ENCODE results near the gene NXPH4. TPM values are rescaled to one million over a fixed set of nuclear protein-coding genes. Genes with fewer than 3 reads are reported as not detected.

Gene NXPH4
- total RNA-seq, 1 experiment from 2014 or later, result not detected

DNA sequence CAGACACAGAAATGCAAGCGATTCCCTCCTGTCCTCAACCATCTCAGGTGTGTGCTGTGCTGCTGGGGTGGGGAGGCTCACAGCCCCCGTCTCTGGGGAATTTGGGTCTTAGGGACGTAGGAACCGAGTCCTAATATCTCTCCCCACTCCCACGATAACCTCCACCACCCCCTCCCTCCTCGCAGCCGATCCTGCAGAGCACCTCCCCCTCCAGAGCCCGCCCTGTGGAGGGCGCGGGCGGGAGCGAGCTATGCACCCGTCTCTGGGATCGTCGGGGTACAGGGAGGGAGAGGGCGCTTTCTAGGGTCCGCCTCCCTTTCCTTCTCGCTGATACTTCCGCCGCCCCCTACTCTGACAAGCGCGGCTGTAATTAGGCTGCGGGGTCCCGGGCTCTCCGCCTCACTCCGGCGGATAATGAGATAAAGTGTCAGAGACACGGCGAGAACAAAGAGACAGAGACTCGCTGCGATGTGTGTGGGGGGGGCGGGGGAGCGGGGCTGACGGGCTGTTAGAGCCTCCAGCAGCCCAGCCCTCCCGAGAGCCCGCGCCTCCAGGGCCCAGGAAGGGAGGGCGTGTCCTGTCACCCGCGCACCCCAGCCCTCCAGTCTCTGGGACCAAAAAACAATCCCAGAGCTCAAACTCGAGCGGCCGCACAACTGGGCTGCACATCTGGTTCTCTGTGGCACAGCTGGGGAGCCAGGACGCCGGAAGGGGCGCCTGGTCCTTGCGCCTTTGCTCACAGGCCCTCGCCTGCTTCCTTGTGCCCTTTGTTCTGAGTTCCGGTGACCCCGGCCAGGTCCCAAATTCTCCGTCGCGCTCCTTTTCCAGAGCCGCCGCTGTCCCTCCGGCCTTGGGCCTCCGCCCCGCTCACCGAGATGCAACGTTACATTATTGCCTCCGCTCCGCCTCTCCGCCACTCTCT lies 21.6 kb downstream of the NXPH4 start:
- in situ Hi-C loops (cut with HindIII; ENCODE audit: low sequenced_read_pairs), result no loop called here
- no peak for DNase-seq (ENCODE audit: low spot score)

DNA sequence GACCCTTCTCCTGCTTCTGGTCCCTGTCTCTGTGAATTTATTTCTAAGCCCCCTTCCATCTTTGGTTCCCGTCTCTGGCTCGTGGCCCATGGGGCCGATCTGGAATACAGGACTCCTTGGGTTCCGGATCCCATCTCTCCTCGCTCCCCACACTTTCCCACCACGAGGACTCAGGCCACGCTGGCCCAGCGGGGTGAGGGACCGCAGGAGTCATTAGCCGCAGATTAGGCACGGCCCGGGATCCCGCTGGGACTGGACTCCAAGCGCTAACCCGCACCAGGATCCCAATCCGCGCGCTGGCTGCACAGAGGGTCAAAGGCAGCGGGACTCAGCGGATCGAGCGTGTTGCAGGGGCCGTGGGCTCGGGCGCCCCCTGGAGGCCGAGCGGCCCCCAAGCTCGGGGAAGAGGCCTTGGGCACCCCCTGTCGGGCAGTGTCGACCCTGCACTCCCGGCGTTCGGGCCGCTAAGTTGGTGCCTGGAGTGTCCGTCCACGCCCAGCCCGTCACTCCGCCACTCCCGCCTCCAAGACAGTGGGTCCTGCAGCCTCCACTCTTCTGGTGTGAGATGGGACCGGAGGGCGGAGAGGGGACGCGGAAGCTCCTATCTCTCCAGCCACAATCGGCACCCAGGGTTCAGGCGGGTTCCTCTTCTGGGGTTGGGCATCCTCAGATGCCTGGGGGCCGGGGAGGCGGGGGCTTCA lies 22.4 kb downstream of the NXPH4 start:
- DNase-seq (ENCODE audit: low spot score), result peak; percentile 89
- in situ Hi-C loops (cut with HindIII; ENCODE audit: low sequenced_read_pairs), result no loop called here

DNA sequence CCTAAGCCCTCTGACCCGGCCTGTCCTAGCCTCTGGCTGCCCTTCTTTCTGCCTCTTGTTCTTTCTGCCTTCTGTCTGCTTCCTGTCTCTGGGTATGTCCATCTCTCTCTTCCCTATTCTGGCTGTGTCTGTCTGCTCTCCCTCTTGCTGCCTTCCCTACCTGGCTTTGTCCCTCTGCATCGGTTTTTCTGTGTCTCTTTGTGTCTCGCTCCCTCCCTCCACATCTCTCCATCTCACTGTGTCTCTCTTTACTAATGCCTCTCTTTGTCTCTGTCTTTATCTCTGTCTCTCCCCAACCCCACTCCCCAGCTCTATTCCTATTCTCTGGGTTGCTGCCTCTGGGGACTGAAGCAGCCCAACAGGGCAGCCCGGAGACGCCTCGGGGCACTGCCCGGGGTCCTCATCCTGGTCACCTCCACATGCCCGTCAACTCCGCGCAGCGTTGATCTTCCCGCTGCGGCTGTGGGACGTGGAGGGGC lies 23.0 kb downstream of the NXPH4 start:
- peak; percentile 65 for DNase-seq (ENCODE audit: low spot score)
- in situ Hi-C loops (cut with HindIII; ENCODE audit: low sequenced_read_pairs), result no loop called here

DNA sequence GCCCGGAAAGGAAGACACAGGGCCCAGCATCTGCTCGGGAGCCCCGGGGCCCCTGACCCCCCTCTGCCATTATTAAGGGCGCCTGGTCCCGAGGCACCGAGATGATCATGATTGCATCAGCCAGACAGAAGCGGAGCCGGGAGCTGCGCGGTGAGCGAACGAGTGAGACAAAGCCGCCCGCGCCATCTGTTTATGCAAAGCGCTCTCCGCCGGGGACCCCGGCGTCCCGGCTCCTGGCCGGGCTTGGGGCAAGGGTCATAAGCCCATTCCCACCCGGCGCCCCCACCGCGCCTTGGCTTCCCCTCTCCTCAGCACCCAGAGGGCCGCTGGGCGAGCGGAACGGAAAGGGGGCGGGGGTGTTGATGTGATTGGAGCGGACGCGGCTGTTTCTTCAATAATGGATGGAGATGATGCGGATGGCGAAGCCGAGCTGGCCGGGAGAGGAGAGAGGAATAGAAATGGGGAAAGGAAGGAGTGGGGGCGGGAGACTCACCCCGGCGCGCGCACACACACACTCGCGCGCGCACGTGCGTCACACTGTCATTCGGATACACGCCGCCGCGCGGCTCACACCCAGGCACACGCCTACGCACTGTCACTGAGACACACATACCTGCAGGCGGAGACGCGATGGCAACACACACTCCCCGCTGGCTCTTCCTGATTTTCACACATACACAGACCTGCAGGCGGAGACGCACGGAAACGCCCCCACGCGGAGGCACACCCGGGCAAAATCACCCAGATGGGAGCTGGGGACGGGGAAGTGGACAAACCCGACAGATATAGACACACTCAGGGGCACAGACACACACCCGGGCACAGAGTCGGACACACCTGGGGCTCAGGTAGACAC lies 23.7 kb downstream of the NXPH4 start:
- DNase-seq (ENCODE audit: low spot score), result peak; percentile 91
- in situ Hi-C loops (cut with HindIII; ENCODE audit: low sequenced_read_pairs), result no loop called here

DNA sequence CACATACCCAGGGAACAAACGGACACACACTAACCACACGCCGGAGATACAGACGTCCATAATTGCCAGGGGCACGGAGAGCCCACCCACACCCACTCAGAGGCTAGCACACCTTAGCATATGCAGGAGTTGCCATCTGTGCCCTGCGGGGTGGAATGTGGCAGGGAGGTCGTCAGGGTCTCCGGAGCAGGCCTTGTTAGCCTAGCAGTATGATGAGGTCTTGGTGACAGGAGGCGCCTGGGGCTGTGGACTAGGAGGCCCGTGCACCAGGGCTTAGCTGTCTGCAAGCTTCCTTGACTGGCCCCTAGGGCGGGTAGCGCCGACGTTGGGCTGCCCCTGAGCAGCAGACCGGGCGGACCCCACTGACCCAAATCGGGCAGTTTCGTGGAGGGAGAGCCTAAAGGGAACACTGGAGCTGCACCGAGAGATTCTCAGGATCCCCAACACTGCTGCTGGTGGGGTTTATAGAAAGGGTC lies 24.4 kb downstream of the NXPH4 start:
- in situ Hi-C loops (cut with HindIII; ENCODE audit: low sequenced_read_pairs), result no loop called here
- DNase-seq (ENCODE audit: low spot score), result peak; percentile 64

DNA sequence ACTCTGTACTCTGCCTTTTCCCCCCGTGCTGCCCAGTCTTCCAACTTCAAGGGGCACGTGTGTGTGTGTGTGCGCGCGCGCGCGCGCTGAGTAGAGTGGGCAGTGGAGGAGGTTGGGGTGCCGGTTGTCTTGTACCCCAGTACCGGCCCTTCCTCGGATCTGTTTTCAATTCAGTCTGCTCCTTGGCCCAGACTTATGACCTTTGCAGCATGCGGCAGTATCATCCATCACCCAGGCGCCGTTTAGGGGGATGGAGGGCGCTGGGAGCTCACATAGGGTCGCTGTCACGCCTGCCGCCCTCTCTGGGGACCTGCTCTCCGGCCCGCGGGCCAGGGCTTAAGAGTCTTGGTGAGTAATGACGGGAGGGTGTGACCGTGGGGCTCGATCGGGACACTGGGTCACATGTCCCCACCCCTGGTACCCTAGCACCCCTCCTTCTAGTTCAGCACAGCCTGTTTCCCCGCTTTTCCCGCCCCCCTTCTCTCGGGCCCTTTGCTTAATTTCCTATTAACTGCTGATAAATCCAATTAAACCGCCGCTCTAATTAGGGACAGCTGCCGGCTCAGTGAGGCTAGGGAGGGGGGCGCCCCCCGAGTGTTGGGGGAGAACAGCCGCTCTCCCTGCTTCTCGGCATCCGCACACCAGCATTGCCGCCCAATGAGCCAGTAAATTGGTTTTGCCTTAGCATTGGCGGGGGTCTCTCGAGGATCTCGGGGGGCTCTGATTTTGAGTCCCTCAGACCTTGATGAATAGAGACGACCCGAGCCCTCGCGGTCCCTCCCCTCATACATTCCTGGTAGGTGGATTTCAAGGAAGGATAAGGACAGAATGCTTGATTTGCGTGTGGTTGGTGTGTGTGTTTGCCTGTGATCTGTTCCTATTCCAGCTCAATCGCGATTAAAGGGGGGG lies 25.1 kb downstream of the NXPH4 start:
- in situ Hi-C loops (cut with HindIII; ENCODE audit: low sequenced_read_pairs), result no loop called here
- peak; percentile 41 for DNase-seq (ENCODE audit: low spot score)

DNA sequence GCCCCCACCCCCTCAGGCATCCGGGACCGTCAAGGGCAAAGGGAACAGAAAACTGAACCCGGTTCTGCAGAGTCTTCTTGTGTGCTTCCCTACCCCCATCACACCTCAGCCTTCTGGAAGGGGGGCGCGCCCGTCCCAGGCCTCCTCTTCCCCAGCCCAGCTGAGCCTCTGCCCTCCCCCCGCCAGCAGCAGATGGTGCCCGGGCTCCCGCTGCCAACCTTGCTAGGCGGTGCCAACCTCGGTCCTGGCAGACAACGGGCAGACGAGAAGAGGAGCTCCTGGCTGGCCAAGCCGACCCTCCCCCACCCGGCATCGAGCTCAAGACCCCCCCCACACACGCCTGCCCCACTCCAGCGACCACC lies 25.7 kb downstream of the NXPH4 start:
- in situ Hi-C loops (cut with HindIII; ENCODE audit: low sequenced_read_pairs), result no loop called here
- DNase-seq (ENCODE audit: low spot score), result peak; percentile 95

DNA sequence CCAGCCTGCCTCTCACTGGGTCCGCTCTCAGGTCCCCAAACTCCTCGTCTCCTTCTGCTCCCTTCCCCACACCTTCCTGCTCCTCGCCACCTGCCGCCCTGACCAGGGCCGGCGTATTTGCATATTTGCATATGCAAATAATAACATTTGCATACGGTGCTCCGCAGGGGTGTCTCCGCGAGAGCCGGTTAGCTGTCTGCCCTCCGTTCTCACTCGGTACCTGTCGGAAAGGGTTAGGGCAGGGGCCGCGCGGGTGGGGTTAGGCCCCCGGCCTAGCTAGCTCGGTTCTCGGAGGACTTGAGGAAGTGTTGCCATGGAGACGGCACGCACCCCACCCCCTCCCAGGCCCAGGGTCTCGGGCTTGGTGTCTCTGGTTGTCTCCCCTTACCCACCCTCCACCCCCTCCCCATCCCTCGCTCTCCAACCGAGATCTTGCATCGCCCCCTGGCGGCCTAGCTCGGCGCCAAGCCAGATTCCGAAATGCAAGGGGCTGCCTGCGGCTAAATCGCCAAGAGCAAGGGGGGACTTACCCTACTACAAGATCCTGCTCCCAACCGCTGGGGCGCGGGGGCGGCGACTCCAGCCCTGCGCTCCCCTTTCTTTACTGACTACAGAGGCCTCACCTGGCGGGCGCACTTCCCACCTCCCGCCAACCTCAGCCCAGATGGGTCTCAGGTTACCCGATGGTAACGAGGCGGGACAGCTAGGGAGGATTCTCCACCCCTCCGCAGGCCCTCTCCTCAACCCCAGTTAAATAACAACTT lies 26.3 kb downstream of the NXPH4 start:
- DNase-seq (ENCODE audit: low spot score), result peak; percentile 91
- in situ Hi-C loops (cut with HindIII; ENCODE audit: low sequenced_read_pairs), result no loop called here

DNA sequence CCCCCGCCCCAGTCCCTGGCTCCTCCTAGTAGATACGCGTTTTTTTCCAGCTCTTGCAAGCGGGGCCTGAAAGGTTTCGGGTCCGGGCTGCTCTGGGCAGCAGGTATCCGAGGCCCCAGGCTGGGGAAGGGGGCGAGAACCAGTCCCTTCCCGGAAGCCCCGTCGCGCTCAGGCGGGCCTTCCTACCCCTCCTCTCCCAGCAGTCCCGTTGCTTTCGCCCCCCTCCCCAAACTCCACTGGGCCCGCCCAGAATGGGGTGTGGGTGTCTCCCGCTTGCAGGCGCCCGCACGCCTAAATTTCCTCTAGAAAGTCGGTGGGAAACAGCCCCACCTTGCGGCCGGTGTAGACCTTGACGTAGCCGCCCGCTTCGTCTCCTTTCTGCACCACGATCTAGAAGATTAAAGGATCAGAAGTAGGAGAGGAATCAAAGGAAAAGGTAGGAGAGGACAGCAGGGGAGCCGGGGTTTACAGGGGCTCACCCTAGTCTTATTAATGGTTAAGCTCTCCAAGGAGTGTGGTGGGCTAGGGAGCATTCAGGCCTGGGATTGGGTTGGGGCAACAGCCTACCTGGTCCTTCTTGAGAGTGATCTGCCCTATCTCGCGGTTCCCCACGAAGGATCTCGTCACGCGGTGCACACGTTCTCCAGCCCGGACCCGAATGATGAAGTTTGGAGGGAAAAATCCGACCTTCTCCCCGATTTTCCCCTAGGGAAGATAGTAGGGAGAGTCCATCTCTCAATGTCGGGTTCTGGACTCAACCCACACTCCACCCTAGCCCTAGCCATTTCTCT lies 27.1 kb downstream of the NXPH4 start:
- in situ Hi-C loops (cut with HindIII; ENCODE audit: low sequenced_read_pairs), result no loop called here
- DNase-seq (ENCODE audit: low spot score), result peak; percentile 76

DNA sequence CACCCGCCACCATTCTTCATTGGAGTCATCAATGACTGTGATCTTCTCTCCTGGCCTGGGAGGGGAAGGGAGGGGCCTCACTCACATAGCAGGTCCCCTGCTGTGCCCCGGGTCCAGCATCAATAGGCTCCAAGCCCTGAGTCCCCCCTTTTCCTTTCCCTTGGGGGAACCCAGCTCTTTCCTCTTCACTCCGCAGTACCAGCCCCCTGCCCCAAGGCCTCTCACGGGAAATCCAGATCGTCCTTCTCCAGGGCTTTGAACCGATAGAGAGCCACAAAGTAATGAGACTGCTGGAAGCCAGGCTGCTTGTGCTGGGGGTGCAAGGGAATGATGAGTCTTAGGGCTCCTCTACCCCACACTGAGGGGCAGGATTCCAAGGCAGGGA lies 27.7 kb downstream of the NXPH4 start:
- in situ Hi-C loops (cut with HindIII; ENCODE audit: low sequenced_read_pairs), result no loop called here
- DNase-seq (ENCODE audit: low spot score), result no peak

DNA sequence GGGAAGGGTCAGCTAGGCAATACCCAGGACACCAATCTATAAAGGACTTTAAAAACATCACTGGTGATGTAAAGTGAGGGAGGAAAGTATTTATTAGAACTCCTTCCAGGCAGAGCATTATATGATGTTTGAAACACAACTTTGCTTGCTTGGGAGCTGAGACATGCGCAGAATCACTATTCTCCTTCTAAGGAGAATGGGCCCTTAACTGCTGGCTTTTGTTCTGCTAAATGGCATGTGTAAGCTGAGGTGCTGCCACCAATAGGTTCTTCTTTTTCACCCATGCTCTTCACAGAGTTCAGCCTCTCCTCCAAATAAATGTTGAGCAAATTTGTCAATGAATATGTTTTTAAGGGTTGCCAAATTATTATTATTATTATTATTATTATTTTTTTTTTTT lies 30.4 kb downstream of the NXPH4 start:
- in situ Hi-C loops (cut with HindIII; ENCODE audit: low sequenced_read_pairs), result no loop called here
- DNase-seq (ENCODE audit: low spot score), result no peak

DNA sequence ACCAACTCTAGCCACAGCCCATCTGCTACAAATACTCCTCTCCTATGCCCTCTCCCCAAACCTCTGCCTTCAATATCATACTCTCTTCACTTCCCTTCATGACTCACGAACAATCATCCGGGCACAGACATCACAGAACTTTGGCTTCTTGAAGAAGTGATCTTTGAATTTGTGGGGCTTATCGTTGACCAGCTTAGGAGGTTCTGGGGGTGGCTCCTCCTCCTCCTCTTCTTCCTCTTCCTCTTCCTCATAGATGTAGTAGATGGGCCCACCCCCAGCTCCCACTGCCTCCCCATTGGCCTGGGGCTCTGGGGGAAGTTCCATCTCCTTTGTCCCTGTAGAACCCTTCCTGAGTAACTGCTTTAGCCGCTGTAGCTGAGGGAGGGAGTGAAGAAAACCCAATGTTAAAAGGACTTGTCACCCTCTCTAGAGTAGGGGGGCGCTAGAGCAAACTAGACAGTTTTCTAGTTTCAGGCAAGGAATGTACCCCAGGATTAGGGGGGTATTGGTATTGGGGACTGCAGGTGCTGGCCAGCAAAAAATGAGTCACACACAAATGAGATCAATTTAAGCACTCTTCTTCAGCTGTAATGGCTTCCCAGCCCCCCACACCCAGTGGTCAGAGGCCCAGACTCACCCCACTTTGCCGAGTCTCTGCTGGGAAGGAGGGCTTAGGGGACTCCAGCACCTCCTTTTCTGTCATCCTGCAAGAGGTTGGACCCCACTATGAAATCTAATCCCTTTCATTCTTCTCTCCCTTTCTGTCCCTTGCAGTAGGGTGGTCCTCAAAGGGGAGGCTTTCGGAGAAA lies 32.5 kb downstream of the NXPH4 start:
- in situ Hi-C loops (cut with HindIII; ENCODE audit: low sequenced_read_pairs), result no loop called here
- DNase-seq (ENCODE audit: low spot score), result no peak

DNA sequence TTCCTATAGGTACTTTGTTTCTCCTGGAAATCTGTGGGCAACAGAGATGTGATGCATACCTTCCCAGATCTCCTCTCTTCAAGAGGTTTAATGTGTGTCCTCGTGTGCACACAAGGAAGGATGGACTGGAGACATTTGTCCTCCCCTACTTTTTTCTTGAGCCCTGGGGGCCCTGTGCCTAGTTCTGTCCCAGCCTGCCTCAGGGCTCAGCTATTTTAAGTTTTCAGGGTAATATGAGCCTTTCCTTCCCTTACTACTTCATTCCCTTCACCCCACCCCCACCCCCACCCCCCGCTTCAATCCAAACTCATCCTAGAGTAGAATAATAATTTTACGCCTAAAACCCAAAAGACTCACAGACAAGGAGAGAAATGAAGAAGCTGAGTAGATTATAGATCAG lies 33.9 kb downstream of the NXPH4 start:
- no peak for DNase-seq (ENCODE audit: low spot score)
- in situ Hi-C loops (cut with HindIII; ENCODE audit: low sequenced_read_pairs), result no loop called here

DNA sequence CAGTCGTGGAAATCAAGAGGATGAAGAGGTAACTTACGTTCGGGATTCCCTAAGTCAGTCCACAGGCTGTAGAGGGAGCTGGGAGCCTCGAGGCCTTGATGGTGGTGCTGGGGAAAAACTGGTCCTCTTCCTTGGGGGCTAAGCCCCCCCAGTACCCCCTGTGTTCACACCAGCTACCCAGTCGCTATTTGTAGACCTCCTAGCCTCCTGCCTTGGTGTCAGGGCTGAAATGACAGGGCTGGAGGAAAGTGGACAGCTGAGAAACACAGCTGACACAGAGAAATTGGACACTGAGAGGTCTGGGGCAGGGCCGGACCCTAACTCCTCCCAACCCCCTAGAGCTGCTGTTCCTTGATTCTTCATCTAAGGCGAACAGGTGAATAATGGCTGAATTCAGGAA lies 34.4 kb downstream of the NXPH4 start, which contains the start of gene STAC3:
Gene STAC3 (minus strand): TSS at position 232 of the 400 bp plus-strand sequence. CDS start 1,551 bp downstream, outside the sequence.
- in situ Hi-C loops (cut with HindIII; ENCODE audit: low sequenced_read_pairs), result no loop called here
- DNase-seq (ENCODE audit: low spot score), result no peak

DNA sequence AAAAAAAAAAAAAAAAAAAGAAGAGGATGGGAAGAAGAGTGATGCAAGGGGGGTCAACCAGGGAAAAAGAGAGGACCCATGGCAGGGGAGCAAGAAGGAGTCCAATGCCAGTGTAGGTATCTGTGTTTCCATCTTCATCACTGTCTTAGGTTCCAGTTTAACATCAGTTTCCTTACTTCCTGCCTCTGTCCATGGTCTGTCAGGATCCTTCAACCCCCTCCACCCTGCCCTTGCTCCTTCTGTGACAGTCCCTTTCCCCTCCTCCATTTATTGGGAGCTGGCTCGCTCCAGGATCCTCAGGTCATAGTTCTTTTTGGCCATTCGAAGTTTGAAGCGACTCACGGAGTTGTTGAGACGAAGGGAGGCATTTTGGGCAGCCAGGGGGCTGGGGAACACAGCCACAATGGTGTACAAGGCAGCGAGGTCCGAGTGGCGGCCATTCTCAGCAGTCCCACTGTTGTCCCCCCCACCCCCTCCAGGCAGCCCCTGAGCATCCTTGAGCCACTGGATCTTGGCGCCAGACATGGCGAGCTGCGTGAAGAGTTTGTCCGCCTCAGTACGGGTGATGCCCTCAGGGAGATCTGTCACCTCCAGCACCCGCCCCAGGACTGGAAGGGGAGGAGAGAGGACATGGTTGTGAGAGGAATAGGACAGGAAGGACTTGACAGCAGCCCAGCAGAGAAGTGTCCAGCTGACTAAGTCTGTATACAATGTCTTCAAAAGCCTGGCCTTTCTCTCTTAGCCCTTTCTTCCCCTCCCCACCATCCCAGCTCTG lies 38.1 kb downstream of the NXPH4 start:
- no peak for DNase-seq (ENCODE audit: low spot score)
- in situ Hi-C loops (cut with HindIII; ENCODE audit: low sequenced_read_pairs), result no loop called here
